T-helper 1 cell treated with Interleukin-12 subunit alpha and Interleukin-12 subunit beta and Interleukin-4 antibody, amounts not matched to agents 30 μg/mL and 1 μg/mL, for 36 hours (primary cell): ENCODE measurements around the gene GRB10.
"Not testable (repeated sequence)": the region's sequence is repeated elsewhere in the genome, so short reads cannot be mapped to it uniquely, and the experiment has no call there.

Experiments
- H3K27ac Mint-ChIP-seq: one replicate; pipeline ENCODE4 v1.8.0; 2021; ENCODE audit warnings: mild to moderate bottlenecking, mixed read lengths
- H3K27me3 Mint-ChIP-seq: one replicate; pipeline ENCODE4 v1.8.0; 2021; ENCODE audit warnings: low read depth, mixed read lengths
- H3K36me3 Mint-ChIP-seq: one replicate; pipeline ENCODE4 v1.8.0; 2021; ENCODE audit warnings: low read depth, mixed read lengths
- H3K4me1 Mint-ChIP-seq: one replicate; pipeline ENCODE4 v1.8.0; 2021; ENCODE audit warnings: low read depth, mixed read lengths
- H3K4me3 Mint-ChIP-seq: one replicate; pipeline ENCODE4 v1.8.0; 2021; ENCODE audit warnings: mild to moderate bottlenecking, moderate library complexity, mixed read lengths
- H3K9me3 Mint-ChIP-seq: one replicate; pipeline ENCODE4 v1.8.0; 2021; ENCODE audit warnings: mixed read lengths

Gene GRB10

DNA sequence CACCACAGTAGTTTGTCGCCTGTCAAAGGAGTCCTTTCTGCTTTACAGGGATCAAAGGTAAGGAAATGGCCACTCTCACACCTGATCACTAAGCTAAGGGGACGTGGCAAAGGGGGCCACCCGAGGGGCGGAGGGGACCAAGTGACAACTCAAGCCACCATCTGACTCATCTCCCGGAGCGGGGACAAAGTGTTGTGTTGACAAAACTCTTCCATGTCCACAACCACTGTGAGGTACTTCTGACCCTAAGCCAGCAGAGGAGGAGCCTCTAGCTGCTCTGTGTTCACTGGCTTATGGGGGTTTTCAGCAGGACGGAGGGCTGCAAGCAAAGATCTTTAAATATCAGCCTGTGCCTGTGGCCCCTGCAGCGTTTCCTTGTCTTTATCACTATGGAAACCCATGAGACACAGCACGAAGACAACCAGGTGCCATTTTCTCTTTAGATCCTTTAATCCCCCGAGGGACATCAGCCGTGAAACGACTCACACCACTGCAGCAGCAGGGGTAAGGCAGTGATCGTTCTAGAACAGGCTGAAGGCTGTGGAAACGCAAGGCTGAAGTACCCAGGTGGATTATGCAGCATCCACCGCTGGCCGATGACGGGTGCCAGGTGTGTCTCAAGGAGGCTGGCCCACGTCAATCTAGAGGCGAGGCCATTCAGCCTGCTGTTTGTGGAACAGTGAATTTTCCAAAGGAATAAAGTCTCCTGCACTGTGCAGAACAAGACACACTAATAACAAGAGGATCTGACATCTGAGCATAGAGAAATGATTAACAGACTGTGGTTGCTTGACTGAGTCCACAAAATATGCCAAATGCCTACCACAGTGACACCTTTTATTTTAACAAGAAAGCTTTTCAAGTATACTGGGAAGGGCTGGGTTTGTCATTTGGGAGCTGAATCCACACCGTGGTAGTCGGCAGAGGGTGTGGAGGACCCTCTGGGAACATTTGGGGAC, 190.9 kb downstream of the GRB10 start:
- Mint-ChIP-seq H3K4me3 (no peak overlapping the region), H3K4me1 (peaks cover 21% of the 10 kb centered on the region), H3K36me3 (peaks cover 3% of the 10 kb centered on the region), H3K27ac (no peak overlapping the region), H3K9me3 (no peaks in the 10 kb centered on the region), H3K27me3 (peaks cover 29% of the 10 kb centered on the region)

DNA sequence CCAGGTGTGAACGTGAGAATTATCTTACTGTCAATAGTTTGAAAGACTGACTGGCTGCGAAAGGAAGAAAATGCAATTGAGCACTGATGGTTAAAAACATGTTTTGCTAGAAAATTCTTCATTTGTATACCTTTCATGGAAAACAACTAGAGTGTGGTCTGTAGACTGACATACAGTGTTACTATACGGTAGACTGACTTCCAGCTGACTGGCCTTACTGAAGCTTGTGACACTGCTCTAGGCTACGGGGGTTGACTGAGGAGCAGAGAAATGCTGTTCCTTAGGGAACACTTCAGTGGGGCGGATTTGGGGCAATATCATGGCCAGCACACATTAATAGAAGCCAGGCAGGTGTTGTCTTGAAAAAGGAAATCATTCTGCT, 191.6 kb downstream of the GRB10 start:
- Mint-ChIP-seq H3K4me1 (peaks cover 16% of the 10 kb centered on the region), H3K4me3 (no peak overlapping the region), H3K36me3 (peaks cover 3% of the 10 kb centered on the region), H3K27me3 (peaks cover 22% of the 10 kb centered on the region), H3K27ac (no peak overlapping the region), H3K9me3 (no peaks in the 10 kb centered on the region)

GRCh38 chr7:50590535-50590934, 192.2 kb downstream of the GRB10 start:
- Mint-ChIP-seq H3K27me3 (peaks cover 22% of the 10 kb centered on the region), H3K4me3 (no peak overlapping the region), H3K36me3 (peaks cover 3% of the 10 kb centered on the region), H3K27ac (no peak overlapping the region), H3K4me1 (peaks cover 14% of the 10 kb centered on the region), H3K9me3 (no peaks in the 10 kb centered on the region)

- H3K27ac Mint-ChIP-seq, result no peak overlapping the region
- H3K27me3 Mint-ChIP-seq, result peaks cover 22% of the 10 kb centered on the region
- no peak overlapping the region for H3K4me3 Mint-ChIP-seq
- H3K4me1 Mint-ChIP-seq, result peaks cover 3% of the 10 kb centered on the region
- no peaks in the 10 kb centered on the region for H3K9me3 Mint-ChIP-seq
- peaks cover 3% of the 10 kb centered on the region for H3K36me3 Mint-ChIP-seq
These were observed 193.3 kb downstream of the GRB10 start for GRCh38 chr7:50589364-50589763.

DNA sequence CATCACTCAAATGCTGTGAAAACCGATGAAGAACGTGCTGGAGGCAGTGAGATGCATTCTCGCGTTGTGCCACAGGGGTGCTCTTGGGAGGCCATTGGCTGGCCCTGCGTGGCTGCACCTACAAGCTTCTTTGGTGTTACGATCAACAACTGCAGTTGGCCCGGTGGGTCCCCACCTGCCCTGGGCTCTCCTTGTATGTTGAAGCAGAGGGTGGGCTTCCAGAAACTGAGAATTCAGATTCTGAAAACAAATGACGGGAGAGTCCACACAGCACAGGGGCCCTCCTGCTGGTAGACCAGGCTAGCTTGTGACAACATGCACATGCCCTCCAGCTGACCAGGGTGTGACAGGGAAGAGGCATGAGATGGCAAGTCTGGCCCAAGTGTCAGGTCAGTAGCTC, 193.8 kb downstream of the GRB10 start:
- H3K27ac Mint-ChIP-seq, result no peak overlapping the region

GRCh38 chr7:50587737-50588136, 195.0 kb downstream of the GRB10 start:
- Mint-ChIP-seq H3K4me1 (peaks cover 2% of the 10 kb centered on the region), H3K9me3 (peaks cover 14% of the 10 kb centered on the region), H3K27me3 (peaks cover 24% of the 10 kb centered on the region), H3K36me3 (peaks cover 5% of the 10 kb centered on the region), H3K27ac (no peak overlapping the region), H3K4me3 (no peak overlapping the region)

More for the DNA sequence above, 193.8 kb downstream of the GRB10 start:
- Mint-ChIP-seq H3K36me3 (peaks cover 3% of the 10 kb centered on the region), H3K4me3 (no peak overlapping the region), H3K4me1 (peaks cover 2% of the 10 kb centered on the region), H3K9me3 (peaks cover 2% of the 10 kb centered on the region), H3K27me3 (peaks cover 22% of the 10 kb centered on the region)

- Mint-ChIP-seq H3K27me3 (peaks cover 25% of the 10 kb centered on the region), H3K9me3 (peaks cover 19% of the 10 kb centered on the region), H3K4me1 (peaks cover 2% of the 10 kb centered on the region), H3K4me3 (no peak overlapping the region), H3K36me3 (peaks cover 2% of the 10 kb centered on the region), H3K27ac (no peak overlapping the region)
These were observed 197.8 kb downstream of the GRB10 start for GRCh38 chr7:50584793-50585408.

- H3K4me3 Mint-ChIP-seq, result no peak overlapping the region
- H3K36me3 Mint-ChIP-seq, result peaks cover 2% of the 10 kb centered on the region
- peaks cover 2% of the 10 kb centered on the region for H3K4me1 Mint-ChIP-seq
- H3K9me3 Mint-ChIP-seq, result peaks cover 19% of the 10 kb centered on the region
- H3K27ac Mint-ChIP-seq, result no peak overlapping the region
- peaks cover 27% of the 10 kb centered on the region for H3K27me3 Mint-ChIP-seq
These were observed 198.3 kb downstream of the GRB10 start for GRCh38 chr7:50584386-50584785.

DNA sequence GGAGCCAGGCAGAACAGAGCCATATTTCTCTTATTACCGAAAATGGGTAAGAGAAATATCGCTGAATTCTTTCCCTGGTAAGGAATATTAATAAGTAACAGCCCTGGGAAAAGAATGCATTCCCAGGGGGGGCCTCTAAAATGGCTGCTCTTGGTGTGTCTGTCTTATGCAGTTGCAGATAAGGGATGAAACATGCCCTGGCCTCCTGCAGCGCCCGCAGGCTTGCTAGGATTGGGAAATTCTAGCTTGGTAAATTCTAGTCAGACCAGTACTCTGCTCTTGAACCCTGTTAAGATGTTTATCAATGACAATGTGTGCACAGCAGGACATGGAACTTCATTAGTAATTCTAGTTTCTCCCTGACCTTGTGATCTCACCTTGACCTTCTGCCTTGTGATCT, 199.4 kb downstream of the GRB10 start:
- Mint-ChIP-seq H3K9me3 (peaks cover 19% of the 10 kb centered on the region), H3K27me3 (peaks cover 27% of the 10 kb centered on the region)
- not testable (repeated sequence) for H3K4me3 Mint-ChIP-seq, H3K36me3 Mint-ChIP-seq, H3K4me1 Mint-ChIP-seq, H3K27ac Mint-ChIP-seq

DNA sequence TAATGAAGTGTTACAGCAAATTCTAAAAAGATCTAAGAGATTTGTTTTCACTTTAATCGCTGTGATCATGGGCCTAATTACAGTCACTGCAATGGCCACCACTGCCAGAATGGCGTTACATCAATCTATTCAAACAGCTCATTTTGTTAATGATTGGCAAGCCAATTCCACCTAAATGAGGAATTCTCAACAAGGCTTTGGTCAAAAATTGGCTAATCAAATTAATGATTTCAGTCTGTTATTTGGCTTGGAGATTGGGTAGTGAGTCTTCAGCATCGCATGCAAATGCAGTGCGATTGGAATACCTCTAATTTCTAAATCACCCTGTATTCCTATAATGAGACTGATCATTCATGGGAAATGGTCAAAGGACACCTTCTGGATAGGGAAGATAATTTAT, 200.4 kb downstream of the GRB10 start:
- H3K36me3 Mint-ChIP-seq, H3K27ac Mint-ChIP-seq, H3K4me1 Mint-ChIP-seq, H3K4me3 Mint-ChIP-seq: not testable (repeated sequence)
- peaks cover 19% of the 10 kb centered on the region for H3K9me3 Mint-ChIP-seq
- peaks cover 20% of the 10 kb centered on the region for H3K27me3 Mint-ChIP-seq

DNA sequence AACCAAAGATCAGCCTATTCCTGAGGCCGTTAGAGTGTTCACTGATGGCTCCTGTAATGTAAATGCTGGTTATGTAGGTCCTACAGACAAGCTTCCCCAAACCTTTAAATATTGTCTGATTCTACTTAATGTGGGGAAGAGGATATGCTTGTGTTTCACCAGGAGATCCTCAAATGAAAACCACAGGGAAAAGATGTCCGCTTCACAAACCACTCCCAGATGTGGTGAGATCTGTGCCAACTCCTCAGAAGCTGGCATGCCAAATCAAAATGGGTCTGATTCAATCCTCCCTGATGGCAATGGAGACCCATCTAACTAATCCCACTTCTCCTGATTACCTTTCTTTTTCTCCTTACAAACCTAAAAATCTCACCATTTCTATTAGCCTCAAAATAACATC, 202.0 kb downstream of the GRB10 start:
- not testable (repeated sequence) for H3K27ac Mint-ChIP-seq, H3K36me3 Mint-ChIP-seq, H3K4me3 Mint-ChIP-seq, H3K4me1 Mint-ChIP-seq
- Mint-ChIP-seq H3K9me3 (peaks cover 19% of the 10 kb centered on the region), H3K27me3 (peaks cover 20% of the 10 kb centered on the region)

- Mint-ChIP-seq H3K4me3 (no peak overlapping the region), H3K27me3 (peaks cover 26% of the 10 kb centered on the region), H3K9me3 (peaks cover 19% of the 10 kb centered on the region), H3K4me1 (no peaks in the 10 kb centered on the region), H3K27ac (no peak overlapping the region), H3K36me3 (peaks cover 2% of the 10 kb centered on the region)
These were observed 202.6 kb downstream of the GRB10 start for GRCh38 chr7:50580057-50580456.

DNA sequence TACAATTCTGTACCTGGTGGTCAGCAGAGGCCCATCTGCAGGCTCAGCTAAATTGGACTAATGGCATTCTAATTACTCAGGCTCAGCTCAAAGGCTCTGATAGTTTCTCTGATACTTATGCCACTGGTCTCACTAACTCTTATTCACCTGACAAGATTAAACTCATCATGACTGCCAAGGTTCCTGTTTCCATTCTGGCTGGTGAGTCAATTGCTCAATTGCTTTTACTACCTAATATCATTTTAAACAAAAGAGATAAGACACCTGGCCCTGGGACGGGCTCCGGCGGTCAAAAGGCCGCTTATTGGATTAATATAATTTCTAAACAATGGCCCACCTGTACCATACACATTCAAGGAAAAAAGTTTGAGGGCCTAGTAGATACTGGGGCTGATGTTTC, 204.6 kb downstream of the GRB10 start:
- not testable (repeated sequence) for H3K4me3 Mint-ChIP-seq, H3K27ac Mint-ChIP-seq, H3K4me1 Mint-ChIP-seq

DNA sequence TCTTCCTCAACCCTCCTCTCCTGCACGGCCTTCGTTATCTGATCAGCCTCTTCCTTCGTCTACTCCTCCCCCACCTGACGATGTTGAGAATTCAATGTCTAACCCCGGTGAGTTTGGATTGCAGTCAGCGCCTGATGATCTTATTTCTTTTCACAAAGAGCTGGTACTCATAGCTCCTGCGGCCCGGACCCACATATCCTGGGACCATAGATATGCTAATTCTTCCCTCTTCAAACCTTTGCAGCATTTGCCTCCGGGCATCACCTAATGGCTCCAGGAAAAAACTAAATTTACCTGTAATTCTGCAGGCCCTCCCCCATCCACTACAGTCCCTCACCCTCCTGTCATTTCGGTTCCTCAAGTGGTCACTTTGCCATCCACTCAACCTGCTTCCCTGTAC, 205.1 kb downstream of the GRB10 start:
- Mint-ChIP-seq H3K36me3 (no peaks in the 10 kb centered on the region), H3K27ac (no peak overlapping the region), H3K4me1 (no peaks in the 10 kb centered on the region), H3K4me3 (no peak overlapping the region), H3K27me3 (peaks cover 27% of the 10 kb centered on the region), H3K9me3 (peaks cover 4% of the 10 kb centered on the region)

More for the DNA sequence above, 204.6 kb downstream of the GRB10 start:
- H3K36me3 Mint-ChIP-seq, H3K9me3 Mint-ChIP-seq: not testable (repeated sequence)
- peaks cover 27% of the 10 kb centered on the region for H3K27me3 Mint-ChIP-seq

GRCh38 chr7:50576388-50576787, 206.3 kb downstream of the GRB10 start:
- H3K27me3 Mint-ChIP-seq, result peaks cover 30% of the 10 kb centered on the region
- H3K4me1 Mint-ChIP-seq, H3K36me3 Mint-ChIP-seq, H3K27ac Mint-ChIP-seq, H3K9me3 Mint-ChIP-seq, H3K4me3 Mint-ChIP-seq: not testable (repeated sequence)
